HG03442 (cell line): Measurements from ENCODE around the gene FBXO2.

Source experiments
- ATAC-seq: cut with Tn5 transposase; IDR thresholded peaks from one replicate; pipeline ENCODE4 v1.9.1; 2021; ENCODE audit warnings: mild to moderate bottlenecking, moderate library complexity; ENCODE audit not compliant: unreplicated experiment

Gene FBXO2

DNA sequence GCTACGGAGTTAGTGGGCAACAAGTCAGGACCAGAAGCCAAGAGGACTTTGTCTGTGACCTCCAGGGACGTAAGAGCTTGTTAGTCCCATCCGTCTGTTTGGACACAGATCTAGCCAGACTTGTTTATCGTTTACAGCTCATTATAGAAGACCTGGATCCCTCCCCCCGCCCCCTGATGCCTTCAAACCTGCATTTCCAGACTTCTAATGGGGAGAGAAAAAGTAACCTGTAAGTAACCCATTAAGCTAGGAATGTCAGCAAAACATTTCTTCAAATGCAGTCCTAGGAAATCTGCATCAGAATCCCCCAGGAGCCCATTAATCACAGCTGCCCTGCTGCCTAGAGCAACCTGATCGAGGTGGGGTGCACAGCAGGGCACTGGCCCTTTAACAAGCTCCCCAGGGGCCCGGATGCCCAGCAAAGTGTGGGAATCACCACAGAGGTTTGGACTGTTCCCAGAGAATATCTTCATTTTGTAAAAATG is 28.1 kb upstream of the FBXO2 start:
- no peak for ATAC-seq

- peak; percentile 78 for ATAC-seq
Measured at GRCh38 chr1:11681071-11681771, 27.0 kb upstream of the FBXO2 start, which contains the start of gene MAD2L2. MAD2L2 (minus strand) TSS chr1:11681148; CDS start chr1:11680601, 547 bp downstream.

- peak; percentile 25 for ATAC-seq
Measured at GRCh38 chr1:11680270-11681070, 26.2 kb upstream of the FBXO2 start.

DNA sequence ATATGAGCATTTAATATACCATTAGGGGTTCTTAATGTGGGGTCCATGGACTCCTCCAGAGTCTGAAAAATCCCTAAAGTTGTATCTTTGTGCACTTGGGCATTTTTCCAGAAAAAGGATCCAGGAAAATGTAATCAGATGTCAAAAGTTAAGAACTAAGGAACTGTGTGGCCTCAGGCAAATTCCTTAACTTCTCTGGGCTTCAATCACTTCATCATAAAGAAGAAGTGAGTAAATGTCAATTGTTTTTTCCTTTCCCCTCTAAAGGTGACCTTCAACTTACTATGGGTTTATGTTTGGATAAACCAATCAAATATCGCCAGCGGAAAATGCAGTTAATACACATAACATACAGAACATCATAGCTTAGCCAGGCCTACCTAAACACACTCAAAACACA is 24.2 kb upstream of the FBXO2 start:
- no peak for ATAC-seq

DNA sequence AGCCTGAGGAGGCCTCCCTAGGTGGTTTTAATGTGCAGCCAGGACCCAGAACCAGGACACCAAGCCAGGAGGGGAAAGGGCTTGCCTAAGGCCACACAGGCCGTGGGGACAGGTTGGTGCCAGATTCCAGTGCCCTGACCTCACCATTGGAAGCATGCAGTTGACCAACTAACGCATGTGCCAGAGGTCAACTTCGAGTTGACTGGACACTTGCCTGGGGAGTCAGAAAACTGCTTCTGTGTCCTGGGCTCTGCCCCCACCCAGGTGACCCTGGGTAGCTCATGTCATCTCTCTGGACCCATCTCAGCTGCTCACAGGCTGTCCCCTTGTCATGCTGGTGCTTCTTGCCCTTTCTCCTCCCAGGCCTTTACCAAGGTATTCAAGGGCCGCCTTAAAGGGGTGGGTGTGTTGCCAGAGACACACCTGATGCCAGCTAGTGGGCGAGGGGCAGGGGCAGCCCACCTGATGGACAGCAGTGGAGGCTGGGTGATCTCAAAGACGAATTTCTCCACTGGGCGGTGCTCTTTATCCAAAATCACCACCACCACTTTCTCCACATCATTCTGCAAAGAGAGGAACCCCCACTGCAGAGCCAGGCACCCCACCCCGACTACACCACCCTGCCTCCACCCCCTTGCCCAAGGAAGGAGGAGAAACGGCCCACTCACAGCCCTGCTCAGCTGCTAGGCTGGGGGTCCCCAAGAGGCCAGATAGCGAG is 22.3 kb upstream of the FBXO2 start:
- no peak for ATAC-seq

- no peak for ATAC-seq
Measured at GRCh38 chr1:11675325-11675724, 21.1 kb upstream of the FBXO2 start.

DNA sequence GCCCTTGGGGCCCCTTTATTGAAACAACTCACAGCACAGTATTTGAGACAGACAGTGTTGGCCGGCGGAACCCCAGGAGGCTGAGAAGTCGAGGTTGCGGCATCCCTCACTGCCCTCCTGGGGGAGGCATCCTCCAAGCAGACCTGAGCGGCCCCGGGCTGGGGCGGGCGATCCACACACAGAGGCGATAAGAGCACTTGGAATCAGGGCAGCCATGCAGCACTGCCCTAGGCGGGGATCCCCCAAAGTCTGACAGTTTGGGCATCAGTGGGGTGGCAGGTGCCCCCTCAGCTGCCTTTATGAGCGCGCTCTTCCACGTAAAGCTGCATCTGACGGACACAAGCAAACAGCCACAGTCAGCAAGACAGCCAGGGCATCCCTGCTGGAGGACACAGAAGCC is 20.3 kb upstream of the FBXO2 start:
- no peak for ATAC-seq

DNA sequence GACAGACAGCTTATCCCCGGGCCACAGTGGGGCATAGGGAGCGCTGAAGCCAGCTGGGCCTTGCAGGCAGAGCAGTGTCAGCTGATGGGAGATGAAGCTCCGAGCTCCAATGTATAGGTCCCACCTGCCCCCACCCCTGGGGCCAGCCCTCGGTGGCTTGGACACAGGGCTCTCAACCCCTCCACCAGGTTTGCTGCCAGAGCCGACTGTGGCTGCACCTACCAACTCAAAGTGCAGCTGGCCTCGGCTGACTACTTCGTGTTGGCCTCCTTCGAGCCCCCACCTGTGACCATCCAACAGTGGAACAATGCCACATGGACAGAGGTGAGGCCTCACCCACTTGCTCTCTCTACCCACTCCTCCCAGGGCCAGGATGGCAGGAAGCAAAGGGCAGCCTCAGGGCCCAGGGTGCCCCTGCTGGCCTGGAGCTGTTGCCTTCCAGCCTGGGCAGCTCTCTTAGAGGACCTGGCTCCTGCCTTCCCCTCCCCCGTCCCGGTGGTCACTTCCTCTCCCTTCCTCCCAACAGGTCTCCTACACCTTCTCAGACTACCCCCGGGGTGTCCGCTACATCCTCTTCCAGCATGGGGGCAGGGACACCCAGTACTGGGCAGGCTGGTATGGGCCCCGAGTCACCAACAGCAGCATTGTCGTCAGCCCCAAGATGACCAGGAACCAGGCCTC is 19.0 kb upstream of the FBXO2 start:
- ATAC-seq = no peak

DNA sequence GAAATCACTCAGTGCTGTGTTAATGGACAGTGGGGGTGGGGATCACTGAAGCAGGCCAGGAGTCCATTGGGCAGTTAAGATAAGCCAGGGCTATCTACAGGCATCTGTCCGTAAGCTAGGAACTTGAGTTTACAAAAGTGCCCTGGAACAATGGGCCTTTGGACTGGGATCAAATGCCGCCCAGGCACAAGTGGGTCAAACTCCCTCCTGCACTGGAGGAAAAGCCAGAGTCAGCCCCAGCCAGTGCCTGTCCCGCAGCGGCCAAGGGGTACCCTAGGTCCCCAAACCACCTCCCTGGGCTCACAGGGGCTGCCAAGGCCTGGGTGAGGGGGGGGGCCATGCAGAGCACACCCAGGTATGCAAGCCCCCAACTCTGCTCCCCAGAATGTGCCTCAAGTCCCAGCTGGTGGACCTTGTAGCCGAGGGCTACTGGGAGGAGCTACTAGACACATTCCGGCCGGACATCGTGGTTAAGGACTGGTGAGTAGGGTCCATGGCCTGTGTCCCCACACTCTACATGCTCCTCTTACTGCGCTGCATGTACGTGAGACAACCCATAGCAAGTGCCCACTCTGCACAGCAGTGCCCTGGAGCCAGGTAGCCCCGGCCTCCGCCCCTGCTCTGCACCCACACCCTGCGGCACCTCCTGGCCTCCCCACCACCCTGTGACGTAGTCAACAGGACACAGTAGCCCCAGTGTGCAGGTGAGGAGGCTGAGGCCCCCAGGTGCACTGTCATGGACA is 17.5 kb upstream of the FBXO2 start:
- ATAC-seq = no peak

DNA sequence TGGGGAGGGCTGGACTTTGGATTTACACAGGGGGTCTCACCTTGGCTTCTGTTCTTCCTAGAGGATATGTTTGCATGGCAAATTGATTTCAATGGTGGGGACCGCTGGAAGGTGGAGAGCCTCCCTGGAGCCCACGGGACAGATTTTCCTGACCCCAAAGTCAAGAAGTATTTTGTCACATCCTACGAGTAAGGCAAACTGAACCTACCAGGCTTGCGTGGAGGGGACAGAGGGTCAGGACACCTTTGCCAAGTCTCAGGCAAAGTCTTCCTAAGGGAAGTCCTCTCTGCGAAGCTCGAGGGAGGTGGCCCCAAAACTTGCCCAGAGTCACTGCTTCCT is 16.9 kb upstream of the FBXO2 start:
- ATAC-seq = no peak

GRCh38 chr1:11670747-11671146 is 16.5 kb upstream of the FBXO2 start:
- ATAC-seq = no peak

GRCh38 chr1:11668516-11668915 is 14.3 kb upstream of the FBXO2 start:
- no peak for ATAC-seq

DNA sequence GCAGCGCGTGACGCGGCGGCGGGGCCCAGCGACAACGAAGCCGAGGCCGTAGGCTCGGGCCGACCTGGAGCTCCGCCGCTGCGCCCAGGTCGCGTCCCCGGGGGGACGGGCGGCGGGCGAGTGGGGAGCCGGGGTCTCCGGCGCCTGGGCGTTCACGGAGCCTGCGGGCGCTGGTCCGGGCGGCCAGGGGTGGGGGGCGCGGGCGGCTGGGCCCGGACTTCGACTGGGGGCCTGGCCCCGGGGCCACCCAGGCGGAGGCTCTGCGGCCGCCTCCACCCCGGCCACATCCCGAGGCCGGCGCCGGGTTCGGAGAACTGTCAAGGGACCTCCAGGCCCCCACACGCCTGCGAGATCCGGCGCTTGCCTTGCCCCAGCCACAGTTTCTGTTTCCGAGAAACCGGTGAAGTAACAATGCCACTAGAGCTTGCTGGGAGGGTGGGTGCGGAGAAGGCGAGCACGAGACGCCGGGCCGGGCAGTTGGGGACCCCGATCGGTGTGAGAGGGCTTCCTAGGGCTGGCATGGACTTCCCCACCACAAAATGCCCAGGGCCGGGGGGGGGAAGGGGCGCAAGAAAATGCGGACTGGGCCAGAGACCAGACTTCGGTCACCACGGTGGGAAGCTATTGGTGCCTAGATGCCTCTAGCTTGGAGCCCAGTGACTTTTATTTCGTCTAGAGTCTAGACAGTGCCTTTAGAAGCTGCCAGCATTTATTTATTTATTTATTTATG is 10.3 kb upstream of the FBXO2 start:
- ATAC-seq = peak; percentile 52

GRCh38 chr1:11661103-11661502 is 6.9 kb upstream of the FBXO2 start:
- no peak for ATAC-seq

- no peak for ATAC-seq
Measured at GRCh38 chr1:11659748-11660147, 5.5 kb upstream of the FBXO2 start.

DNA sequence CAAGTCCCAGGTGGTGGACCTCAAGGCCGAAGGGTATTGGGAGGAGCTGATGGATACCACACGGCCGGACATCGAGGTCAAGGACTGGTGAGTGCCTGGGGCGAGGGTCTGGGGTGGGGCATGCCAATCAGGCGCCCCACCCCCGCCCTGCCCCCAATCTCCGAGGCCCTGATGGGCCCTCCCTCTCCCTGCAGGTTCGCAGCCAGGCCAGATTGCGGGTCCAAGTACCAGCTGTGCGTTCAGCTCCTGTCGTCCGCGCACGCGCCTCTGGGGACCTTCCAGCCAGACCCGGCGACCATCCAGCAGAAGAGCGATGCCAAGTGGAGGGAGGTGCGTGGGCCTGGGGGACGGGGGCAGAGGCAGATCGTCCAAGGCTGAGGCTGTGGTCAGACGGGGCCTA is 4.3 kb upstream of the FBXO2 start:
- no peak for ATAC-seq

DNA sequence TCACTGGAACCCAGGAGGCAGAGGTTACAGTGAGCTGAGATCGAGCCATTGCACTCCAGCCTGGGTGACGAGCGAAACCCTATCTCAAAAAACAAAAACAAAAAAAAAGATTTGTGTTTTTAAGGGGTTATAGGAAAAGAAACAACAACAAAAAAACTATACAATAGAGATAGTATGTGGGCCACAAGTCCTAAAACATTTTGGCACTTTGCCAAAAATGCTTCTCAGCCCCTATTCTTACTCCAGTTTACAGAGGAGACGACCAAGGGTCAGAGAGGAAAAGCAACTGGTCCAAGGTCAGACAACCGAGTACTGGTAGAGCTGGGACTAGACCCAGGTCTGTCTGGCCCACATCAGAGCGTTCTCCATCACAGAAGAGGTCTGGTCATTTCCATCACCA is 3.4 kb upstream of the FBXO2 start:
- no peak for ATAC-seq

- peak; percentile 18 for ATAC-seq
Measured at GRCh38 chr1:11654939-11655808, 945 bp upstream of the FBXO2 start.

DNA sequence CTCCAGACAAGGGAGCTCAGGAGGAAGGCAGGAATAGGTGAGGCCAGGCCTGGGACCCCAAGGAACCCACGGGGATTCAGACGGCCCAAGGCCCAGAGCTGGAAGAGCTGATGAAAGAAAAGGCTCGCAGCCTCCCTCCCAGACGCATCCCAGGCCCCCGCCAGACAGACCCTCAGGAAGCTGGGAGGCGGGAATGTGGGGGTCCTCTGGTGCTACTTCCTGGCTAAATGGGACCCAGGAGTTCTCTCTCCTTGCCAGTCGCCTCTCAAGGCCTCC is 430 bp downstream of the FBXO2 start:
- ATAC-seq = no peak
